Activated T-cell treated with anti-CD3 and anti-CD28 coated beads, Interleukin-2, amount 50 U/mL, for 72 hours (primary cell): ENCODE measurements around the gene ACAA2. TPM values are rescaled to one million over a fixed set of nuclear protein-coding genes. Genes with fewer than 3 reads are reported as not detected.

ENCODE experiments used
- ATAC-seq, 2 donors: fragments of 150-1000 bp; cut with Tn5 transposase; replicated peaks in 1 of 2; 2 replicates each; pipeline ENCODE4 v1.10.0; 2021; ENCODE audit warnings: moderate library complexity in 2 of 2, mild to moderate bottlenecking in 1 of 2
- DNase-seq, 2 donors: peaks; one replicate each; pipeline ENCODE4 v3.0.0; 2021 to 2022; ENCODE audit warnings: mixed read lengths in 1 of 2
- H3K27ac Mint-ChIP-seq: one replicate; pipeline ENCODE4 v1.8.0; 2022; ENCODE audit warnings: mild to moderate bottlenecking, moderate library complexity, mixed read lengths
- H3K27me3 Mint-ChIP-seq: one replicate; pipeline ENCODE4 v1.8.0; 2022; ENCODE audit warnings: low read depth, mixed read lengths
- H3K36me3 Mint-ChIP-seq, 2 donors: one replicate each; pipeline ENCODE4 v1.8.0; 2022; ENCODE audit warnings: mixed read lengths in 2 of 2, mild to moderate bottlenecking in 1 of 2; ENCODE audit not compliant: insufficient read depth in 2 of 2
- H3K4me1 Mint-ChIP-seq: one replicate; pipeline ENCODE4 v1.8.0; 2022; ENCODE audit warnings: low read depth, mixed read lengths
- H3K4me3 Mint-ChIP-seq, 2 donors: one replicate each; pipeline ENCODE4 v1.8.0; 2022; ENCODE audit warnings: mild to moderate bottlenecking in 2 of 2, mixed read lengths in 2 of 2, moderate library complexity in 2 of 2
- H3K9me3 Mint-ChIP-seq, 2 donors: one replicate each; pipeline ENCODE4 v1.8.0; 2022; ENCODE audit warnings: mixed read lengths in 2 of 2
- total RNA-seq, 2 donors: library from RNA; stranded (reverse); gene quantifications; one replicate each; pipeline ENCODE4 v1.2.3, GENCODE V29; 2022

The ACAA2 gene
- 10 to 100 TPM; 79.0 to 84.1 TPM for total RNA-seq

GRCh38 chr18:49813319-49814146 is at the start of gene ACAA2:
TSS of gene ACAA2 (minus strand) at chr18:49813533. CDS start at chr18:49813484, 49 bp downstream.
- Mint-ChIP-seq H3K4me3 (peak within 1 kb of the TSS; percentile 96 to 97), H3K4me1 (peaks cover 49% of the 10 kb centered on the region), H3K27ac (peak within 1 kb of the TSS; percentile 89), H3K36me3 (peaks cover 11 to 14% of the 10 kb centered on the region in 2 donors), H3K27me3 (no peaks in the 10 kb centered on the region), H3K9me3 (peaks cover 8% of the 10 kb centered on the region in 2 donors)
- peak; percentile 87 to 91 for DNase-seq
- peak; percentile 84 to 92 for ATAC-seq

- Mint-ChIP-seq H3K4me3 (no peak overlapping the region), H3K4me1 (no peaks in the 10 kb centered on the region), H3K9me3 (no peaks in the 10 kb centered on the region), H3K36me3 (no peaks in the 10 kb centered on the region), H3K27ac (no peak overlapping the region), H3K27me3 (peaks cover 13% of the 10 kb centered on the region)
- DNase-seq (no peak), ATAC-seq (no peak)
These were observed 49.5 kb upstream of the ACAA2 start for GRCh38 chr18:49862656-49863385.

GRCh38 chr18:49861659-49862058 is 48.3 kb upstream of the ACAA2 start:
- ATAC-seq = no peak
- H3K36me3 Mint-ChIP-seq = no peaks in the 10 kb centered on the region
- no peaks in the 10 kb centered on the region for H3K4me1 Mint-ChIP-seq
- H3K9me3 Mint-ChIP-seq = no peaks in the 10 kb centered on the region
- DNase-seq = no peak
- H3K4me3 Mint-ChIP-seq = no peak overlapping the region
- peaks cover 7% of the 10 kb centered on the region for H3K27me3 Mint-ChIP-seq
- no peak overlapping the region for H3K27ac Mint-ChIP-seq

- Mint-ChIP-seq H3K4me1 (no peaks in the 10 kb centered on the region), H3K9me3 (no peaks in the 10 kb centered on the region), H3K27me3 (no peaks in the 10 kb centered on the region), H3K27ac (no peak overlapping the region), H3K36me3 (no peaks in the 10 kb centered on the region), H3K4me3 (no peak overlapping the region)
- DNase-seq = no peak
- ATAC-seq = no peak
These were observed 46.4 kb upstream of the ACAA2 start for GRCh38 chr18:49859725-49860124.

GRCh38 chr18:49859021-49859359 is 45.7 kb upstream of the ACAA2 start:
- no peak overlapping the region for H3K4me3 Mint-ChIP-seq
- no peaks in the 10 kb centered on the region for H3K4me1 Mint-ChIP-seq
- no peaks in the 10 kb centered on the region for H3K36me3 Mint-ChIP-seq
- H3K27me3 Mint-ChIP-seq = no peaks in the 10 kb centered on the region
- no peaks in the 10 kb centered on the region for H3K9me3 Mint-ChIP-seq
- H3K27ac Mint-ChIP-seq = no peak overlapping the region
- DNase-seq (no peak), ATAC-seq (no peak)

GRCh38 chr18:49858309-49859020 is 45.1 kb upstream of the ACAA2 start:
- DNase-seq (peak; percentile 49 to 70), ATAC-seq (peak in 1 of 2 donors; percentile 47)
- no peaks in the 10 kb centered on the region for H3K9me3 Mint-ChIP-seq
- H3K4me1 Mint-ChIP-seq = no peaks in the 10 kb centered on the region
- no peak overlapping the region for H3K4me3 Mint-ChIP-seq
- H3K27ac Mint-ChIP-seq = no peak overlapping the region
- no peaks in the 10 kb centered on the region for H3K36me3 Mint-ChIP-seq
- H3K27me3 Mint-ChIP-seq = no peaks in the 10 kb centered on the region

- H3K4me1 Mint-ChIP-seq = no peaks in the 10 kb centered on the region
- no peaks in the 10 kb centered on the region for H3K9me3 Mint-ChIP-seq
- no peak overlapping the region for H3K4me3 Mint-ChIP-seq
- DNase-seq (no peak), ATAC-seq (no peak)
- no peaks in the 10 kb centered on the region for H3K27me3 Mint-ChIP-seq
- no peak overlapping the region for H3K27ac Mint-ChIP-seq
- H3K36me3 Mint-ChIP-seq = no peaks in the 10 kb centered on the region
These were observed 44.4 kb upstream of the ACAA2 start for GRCh38 chr18:49857708-49858107.

GRCh38 chr18:49856496-49856895 is 43.2 kb upstream of the ACAA2 start:
- Mint-ChIP-seq H3K27ac (no peak overlapping the region), H3K27me3 (no peaks in the 10 kb centered on the region), H3K9me3 (no peaks in the 10 kb centered on the region)

GRCh38 chr18:49855711-49856415 is 42.5 kb upstream of the ACAA2 start:
- DNase-seq (no peak), ATAC-seq (no peak)
- Mint-ChIP-seq H3K9me3 (no peaks in the 10 kb centered on the region), H3K36me3 (no peaks in the 10 kb centered on the region), H3K4me3 (no peak overlapping the region), H3K27me3 (no peaks in the 10 kb centered on the region), H3K27ac (no peak overlapping the region), H3K4me1 (no peaks in the 10 kb centered on the region)

More at GRCh38 chr18:49856496-49856895, 43.2 kb upstream of the ACAA2 start:
- Mint-ChIP-seq H3K4me3 (no peak overlapping the region), H3K36me3 (no peaks in the 10 kb centered on the region), H3K4me1 (no peaks in the 10 kb centered on the region)
- DNase-seq = no peak
- no peak for ATAC-seq

GRCh38 chr18:49854681-49855080 is 41.3 kb upstream of the ACAA2 start:
- no peaks in the 10 kb centered on the region for H3K4me1 Mint-ChIP-seq
- no peaks in the 10 kb centered on the region for H3K36me3 Mint-ChIP-seq
- no peak for ATAC-seq
- no peaks in the 10 kb centered on the region for H3K27me3 Mint-ChIP-seq
- no peak for DNase-seq
- H3K27ac Mint-ChIP-seq = no peak overlapping the region
- no peak overlapping the region for H3K4me3 Mint-ChIP-seq
- H3K9me3 Mint-ChIP-seq = no peaks in the 10 kb centered on the region

- no peak overlapping the region for H3K27ac Mint-ChIP-seq
- H3K27me3 Mint-ChIP-seq = no peaks in the 10 kb centered on the region
- H3K4me1 Mint-ChIP-seq = no peaks in the 10 kb centered on the region
- H3K4me3 Mint-ChIP-seq = no peak overlapping the region
- H3K9me3 Mint-ChIP-seq = no peaks in the 10 kb centered on the region
- H3K36me3 Mint-ChIP-seq = no peaks in the 10 kb centered on the region
- DNase-seq = no peak
- no peak for ATAC-seq
These were observed 40.1 kb upstream of the ACAA2 start for GRCh38 chr18:49853436-49853835.

- ATAC-seq = no peak
- Mint-ChIP-seq H3K4me3 (no peak overlapping the region), H3K36me3 (no peaks in the 10 kb centered on the region), H3K9me3 (no peaks in the 10 kb centered on the region), H3K27me3 (no peaks in the 10 kb centered on the region), H3K4me1 (no peaks in the 10 kb centered on the region), H3K27ac (no peak overlapping the region)
- no peak for DNase-seq
These were observed 39.7 kb upstream of the ACAA2 start for GRCh38 chr18:49853011-49853410.

- no peak overlapping the region for H3K4me3 Mint-ChIP-seq
- H3K36me3 Mint-ChIP-seq = no peaks in the 10 kb centered on the region
- H3K27me3 Mint-ChIP-seq = no peaks in the 10 kb centered on the region
- H3K27ac Mint-ChIP-seq = no peak overlapping the region
- ATAC-seq (no peak), DNase-seq (no peak)
- no peaks in the 10 kb centered on the region for H3K4me1 Mint-ChIP-seq
- no peaks in the 10 kb centered on the region for H3K9me3 Mint-ChIP-seq
These were observed 38.3 kb upstream of the ACAA2 start for GRCh38 chr18:49851624-49852023.
